HT1080 (cell line): Measurements from ENCODE around the gene POM121C. TPM values are rescaled to one million over a fixed set of nuclear protein-coding genes. Genes with fewer than 3 reads are reported as not detected.
"Not testable (repeated sequence)": the region's sequence is repeated elsewhere in the genome, so short reads cannot be mapped to it uniquely, and the experiment has no call there.

Experiments used
- DNase-seq: peaks from one replicate; pipeline ENCODE4 v3.0.0-alpha.2; 2015; ENCODE audit warnings: low read depth
- total RNA-seq: library from RNA; depleted of rRNA; stranded (reverse); fragments of >200 nt; shearing (Covaris generic); gene quantifications from 2 replicates; pipeline ENCODE4 v1.2.3, GENCODE V29; 2014

The POM121C gene
- total RNA-seq, 1 experiment from 2014 or later = 12.0 TPM

DNA sequence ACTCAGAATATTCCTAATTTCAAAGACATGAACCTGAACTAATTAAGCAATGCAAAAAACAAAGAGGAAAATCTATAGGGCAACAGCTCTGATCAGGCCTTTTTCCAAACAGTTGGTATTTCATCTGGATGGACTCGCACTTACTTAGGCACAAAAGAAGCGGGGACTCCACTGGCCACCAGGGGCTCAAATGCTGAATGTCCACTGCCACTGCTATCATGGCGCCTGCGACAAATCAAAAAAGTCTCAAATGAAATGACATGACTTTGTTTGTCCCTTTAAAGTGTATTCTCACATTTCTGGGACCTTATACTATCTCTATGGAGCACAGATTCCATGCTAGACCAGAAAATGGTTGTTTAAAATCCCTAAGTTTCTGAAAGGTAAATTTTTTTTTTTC is 47.1 kb downstream of the POM121C start:
- DNase-seq = not testable (repeated sequence)

DNA sequence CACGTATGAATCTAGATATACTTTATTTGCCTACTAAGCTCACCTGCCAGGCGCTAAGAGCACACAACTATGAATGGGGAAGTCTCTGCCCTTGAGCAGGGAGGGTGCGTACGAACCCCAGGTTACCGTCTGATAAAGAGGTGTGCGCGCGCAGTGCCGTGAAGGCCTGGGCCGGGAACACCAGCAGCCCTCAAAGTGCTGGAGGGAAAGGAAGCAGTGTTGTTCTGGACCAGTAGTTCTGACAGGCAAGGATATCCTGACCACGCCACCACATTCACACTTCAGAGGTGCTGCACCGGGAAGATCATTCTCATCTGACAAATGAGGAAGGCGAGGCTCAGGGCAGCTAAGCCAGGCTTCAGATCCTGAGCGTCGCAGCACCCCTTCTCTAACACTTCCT is 62.6 kb downstream of the POM121C start:
- not testable (repeated sequence) for DNase-seq

DNA sequence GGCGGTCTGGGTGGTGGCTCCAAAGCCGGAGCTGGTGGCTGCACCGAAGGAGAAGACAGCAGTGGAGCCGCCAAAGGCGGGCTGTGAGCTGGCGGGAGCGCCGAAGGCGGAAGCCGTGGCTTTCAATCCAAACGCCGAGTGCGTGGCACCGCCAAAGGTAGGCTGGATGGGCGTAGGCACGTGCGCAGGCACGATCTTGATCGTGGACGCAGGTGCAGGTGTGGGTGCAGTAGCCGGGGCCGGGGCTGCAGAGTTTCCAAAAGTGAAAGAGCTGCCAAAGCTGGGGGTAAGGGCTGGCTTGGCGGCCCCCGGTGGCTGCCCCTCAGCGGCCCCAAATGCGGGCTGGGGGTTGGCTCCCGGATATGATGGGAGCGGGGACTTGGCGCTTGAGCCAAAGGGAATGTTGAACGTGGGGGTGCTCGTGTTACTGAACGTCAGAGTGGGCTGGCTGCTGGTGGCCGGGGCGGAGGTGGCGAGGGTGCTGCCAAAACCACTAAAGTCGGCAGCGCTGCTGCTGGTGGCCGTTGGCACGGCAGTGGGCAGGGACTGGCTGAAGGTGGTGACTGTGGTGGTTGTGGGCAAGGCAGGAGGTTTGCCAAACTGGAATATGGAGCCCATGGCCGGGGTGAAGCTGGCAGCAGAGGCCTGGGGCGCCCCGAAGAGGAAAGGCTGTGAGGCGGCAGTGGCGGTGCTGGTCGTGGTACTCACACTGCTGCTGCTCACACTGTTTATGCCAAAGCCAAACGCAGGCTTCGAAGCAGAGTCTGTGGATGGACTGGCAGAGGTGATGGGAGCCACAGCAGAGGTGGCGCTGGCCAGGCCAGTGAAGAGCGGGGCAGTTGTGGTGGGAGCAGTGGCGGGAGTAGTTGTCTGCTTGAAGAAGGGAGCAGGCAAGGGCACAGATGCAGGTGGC is 64.0 kb downstream of the POM121C start:
- DNase-seq = not testable (repeated sequence)

GRCh38 chr7:75420152-75420551 is 65.9 kb downstream of the POM121C start:
- not testable (repeated sequence) for DNase-seq

GRCh38 chr7:75419693-75420092 is 66.4 kb downstream of the POM121C start:
- DNase-seq = not testable (repeated sequence)

GRCh38 chr7:75419210-75419609 is 66.9 kb downstream of the POM121C start:
- not testable (repeated sequence) for DNase-seq

DNA sequence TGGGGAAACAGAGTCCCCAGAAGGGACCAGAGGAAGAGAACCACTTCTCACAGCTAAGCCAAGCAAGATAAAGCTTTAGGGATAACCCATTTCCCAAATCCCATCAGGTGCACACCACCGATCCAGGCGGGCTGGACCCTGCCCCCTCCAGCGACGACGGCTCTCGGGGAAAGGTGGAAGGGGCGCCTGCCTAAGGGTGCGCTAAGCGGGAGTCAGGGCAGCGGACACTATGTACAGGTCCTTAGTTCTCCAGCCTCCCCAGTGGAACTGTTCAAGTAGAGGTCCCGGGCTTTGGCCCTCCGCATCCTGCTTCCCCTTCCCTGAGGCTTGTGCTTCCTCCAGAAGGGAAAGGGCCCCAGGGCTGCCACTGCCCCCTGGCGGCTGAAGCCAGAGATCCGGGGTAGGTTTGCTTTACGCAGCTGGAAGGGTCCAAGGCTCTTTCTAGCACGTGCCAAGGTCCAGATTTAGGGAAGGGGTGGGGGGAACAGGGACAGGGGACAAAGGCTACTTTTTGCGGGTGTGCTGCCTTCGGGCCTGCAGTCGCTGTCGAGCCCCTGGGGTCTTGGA is 67.7 kb downstream of the POM121C start:
- not testable (repeated sequence) for DNase-seq

DNA sequence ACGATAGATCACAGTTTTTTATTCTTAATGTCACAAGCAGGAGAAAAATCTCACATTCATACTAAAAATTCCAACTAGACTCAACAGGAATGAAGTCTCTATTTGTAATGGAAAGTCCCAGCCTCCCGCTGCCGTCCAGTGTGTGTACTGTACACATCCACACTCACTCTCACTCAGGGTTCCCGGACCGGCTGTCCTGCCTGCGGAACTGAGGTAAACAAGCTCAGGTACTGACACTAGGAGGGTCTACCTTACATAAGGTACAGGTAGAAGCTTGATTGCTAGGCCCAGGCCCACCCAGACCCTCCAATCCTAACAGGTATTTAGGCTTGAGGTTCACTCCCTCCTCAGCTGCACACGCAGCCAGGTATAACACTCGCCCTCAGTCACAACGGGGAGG is 69.3 kb downstream of the POM121C start:
- DNase-seq = not testable (repeated sequence)

- not testable (repeated sequence) for DNase-seq
Observed at GRCh38 chr7:75415829-75416373, 70.2 kb downstream of the POM121C start.

GRCh38 chr7:75415428-75415817 is 70.7 kb downstream of the POM121C start:
- not testable (repeated sequence) for DNase-seq

DNA sequence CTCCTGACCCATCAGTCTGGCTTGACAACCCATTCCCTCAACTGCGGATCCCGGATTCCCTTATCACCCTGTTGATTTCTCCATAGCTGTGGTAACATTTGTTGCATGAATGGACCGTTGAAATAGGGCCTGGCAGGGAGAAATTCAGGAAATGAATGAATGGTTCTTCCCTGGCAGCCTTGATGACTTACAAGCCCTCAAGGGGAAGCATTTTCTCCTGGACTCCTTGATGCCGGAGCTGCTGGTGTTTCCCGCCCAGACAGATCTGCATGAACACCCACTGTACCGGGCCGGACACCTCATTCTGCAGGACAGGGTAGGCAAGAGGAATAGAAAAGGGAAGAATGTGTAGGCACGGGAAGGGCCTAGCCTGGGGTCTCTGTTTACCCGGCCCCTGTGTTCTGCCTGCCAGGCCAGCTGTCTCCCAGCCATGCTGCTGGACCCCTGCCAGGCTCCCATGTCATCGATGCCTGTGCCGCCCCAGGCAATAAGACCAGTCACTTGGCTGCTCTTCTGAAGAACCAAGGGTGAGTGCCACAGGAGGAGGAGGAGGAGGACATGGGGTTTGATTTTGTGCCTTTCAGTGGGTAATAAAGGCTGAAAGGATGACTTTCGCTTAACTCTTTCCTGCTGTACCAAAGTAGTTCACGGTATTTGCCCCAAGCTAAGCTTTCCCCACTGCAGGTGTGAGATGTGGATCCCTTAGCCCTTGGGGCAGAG is 71.2 kb downstream of the POM121C start:
- DNase-seq = not testable (repeated sequence)

DNA sequence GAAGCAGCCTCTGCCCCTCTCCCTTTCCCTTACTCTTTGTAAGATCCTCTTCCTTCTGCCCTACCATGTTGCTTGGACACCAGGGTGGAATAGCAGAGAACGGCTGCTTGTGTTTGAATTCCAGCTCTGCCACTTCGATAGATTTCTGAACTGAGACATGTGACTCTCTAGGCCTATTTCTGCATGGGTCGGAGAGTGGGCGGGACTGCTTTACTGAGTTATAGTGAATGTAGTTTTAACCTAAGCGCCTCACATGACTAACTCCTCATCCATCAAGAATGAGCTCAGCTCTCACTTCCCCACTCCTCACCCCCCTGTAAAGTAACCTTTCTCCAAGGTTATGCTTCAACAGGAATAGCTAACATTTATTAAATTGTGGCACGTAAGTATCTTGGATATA is 71.9 kb downstream of the POM121C start:
- DNase-seq = not testable (repeated sequence)

- not testable (repeated sequence) for DNase-seq
Observed at GRCh38 chr7:75410823-75411173, 75.3 kb downstream of the POM121C start.

- DNase-seq = not testable (repeated sequence)
Observed at GRCh38 chr7:75409880-75410822, 75.9 kb downstream of the POM121C start.

GRCh38 chr7:75404663-75405062 is 81.4 kb downstream of the POM121C start:
- not testable (repeated sequence) for DNase-seq

- not testable (repeated sequence) for DNase-seq
Observed at GRCh38 chr7:75403455-75404443, 82.3 kb downstream of the POM121C start.

DNA sequence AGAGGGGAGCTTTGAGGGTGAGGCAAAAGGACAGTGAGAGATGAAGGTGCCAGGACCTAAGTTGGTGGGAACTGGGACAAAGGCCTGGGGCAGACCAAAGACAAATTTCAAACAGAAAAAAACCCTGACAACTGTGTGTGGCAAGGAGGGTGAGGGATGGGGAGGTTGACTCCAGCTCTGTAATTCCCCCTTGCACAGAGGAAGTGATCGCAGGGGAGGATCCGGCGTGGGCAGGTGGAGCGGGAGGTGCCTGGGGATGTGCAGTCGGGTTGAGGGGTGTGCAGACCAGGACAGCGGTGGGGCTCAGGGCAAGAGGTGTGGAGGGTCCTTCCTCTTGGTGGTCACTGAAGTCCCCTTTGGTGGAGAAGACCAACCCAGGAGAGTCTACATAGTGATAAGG is 85.5 kb downstream of the POM121C start:
- DNase-seq = not testable (repeated sequence)

DNA sequence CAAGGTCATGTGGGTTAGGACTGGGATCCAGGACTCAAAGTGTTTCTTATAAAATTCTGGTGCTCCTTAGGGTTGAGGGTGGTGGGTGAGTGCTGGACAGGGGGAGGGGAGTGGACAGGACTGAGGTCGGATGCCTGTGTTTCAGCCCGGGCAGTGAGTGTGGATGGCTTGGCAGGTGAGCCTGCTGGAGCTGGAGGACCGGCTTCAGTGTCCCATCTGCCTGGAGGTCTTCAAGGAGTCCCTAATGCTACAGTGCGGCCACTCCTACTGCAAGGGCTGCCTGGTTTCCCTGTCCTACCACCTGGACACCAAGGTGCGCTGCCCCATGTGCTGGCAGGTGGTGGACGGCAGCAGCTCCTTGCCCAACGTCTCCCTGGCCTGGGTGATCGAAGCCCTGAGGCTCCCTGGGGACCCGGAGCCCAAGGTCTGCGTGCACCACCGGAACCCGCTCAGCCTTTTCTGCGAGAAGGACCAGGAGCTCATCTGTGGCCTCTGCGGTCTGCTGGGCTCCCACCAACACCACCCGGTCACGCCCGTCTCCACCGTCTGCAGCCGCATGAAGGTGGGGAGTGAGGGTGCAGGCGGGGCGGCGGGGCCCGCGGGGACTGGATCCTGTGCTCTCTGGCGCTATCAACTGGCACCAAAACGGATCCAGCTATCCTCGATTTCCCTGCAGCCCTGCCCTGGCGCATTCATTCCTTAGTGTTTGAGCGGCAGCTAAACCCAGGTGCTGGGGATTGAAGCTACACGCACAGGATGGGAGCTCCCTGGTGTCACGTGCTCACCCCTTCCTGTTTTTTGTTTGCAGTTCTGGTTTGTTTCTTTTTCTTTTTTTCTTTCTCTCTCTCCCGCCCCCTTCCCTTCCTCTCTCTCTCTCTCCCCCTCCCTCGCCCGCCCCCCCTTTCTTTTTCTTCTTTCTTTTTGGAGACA is 87.1 kb downstream of the POM121C start:
- DNase-seq = not testable (repeated sequence)
